Brain microvascular endothelial cell (primary cell): ENCODE results near the gene CREB5.
"Not testable (repeated sequence)": the region's sequence is repeated elsewhere in the genome, so short reads cannot be mapped to it uniquely, and the experiment has no call there.

ENCODE experiments used
- DNase-seq: peaks from one replicate; pipeline ENCODE4 v3.0.0-alpha.2; 2020
- H3K27ac ChIP-seq: fragments of 250-450 bp; sonication (Bioruptor Pico); 2 replicates; pipeline ENCODE4 v1.5.1; 2020; ENCODE audit warnings: mild to moderate bottlenecking, moderate library complexity
- H3K27me3 ChIP-seq: fragments of 250-450 bp; sonication (Bioruptor Pico); replicated peaks from 2 replicates; pipeline ENCODE4 v1.5.1; 2020; ENCODE audit warnings: mild to moderate bottlenecking
- H3K36me3 ChIP-seq: fragments of 250-450 bp; sonication (Bioruptor Pico); replicated peaks from 2 replicates; pipeline ENCODE4 v1.5.1; 2020; ENCODE audit warnings: mild to moderate bottlenecking
- H3K4me3 ChIP-seq: 2 replicates; pipeline ENCODE4 v1.5.1; 2011; ENCODE audit warnings: low read depth, mild to moderate bottlenecking, control low read depth, low read length, moderate library complexity
- in situ Hi-C: cut with HindIII; loops from 2 replicates; pipeline ENCODE4 v1.10.0; 2017; ENCODE audit warnings: low sequenced_read_pairs, low pct_ligation_motif_present
- TF ChIP-seq, protein P1 (sequence below): IDR thresholded peaks from 2 replicates; pipeline ENCODE4 v1.5.1; 2011; ENCODE audit warnings: low read depth, mild to moderate bottlenecking, moderate library complexity, low read length, control low read depth, inconsistent platforms; ENCODE audit errors: missing control alignments

CREB5 gene

DNA sequence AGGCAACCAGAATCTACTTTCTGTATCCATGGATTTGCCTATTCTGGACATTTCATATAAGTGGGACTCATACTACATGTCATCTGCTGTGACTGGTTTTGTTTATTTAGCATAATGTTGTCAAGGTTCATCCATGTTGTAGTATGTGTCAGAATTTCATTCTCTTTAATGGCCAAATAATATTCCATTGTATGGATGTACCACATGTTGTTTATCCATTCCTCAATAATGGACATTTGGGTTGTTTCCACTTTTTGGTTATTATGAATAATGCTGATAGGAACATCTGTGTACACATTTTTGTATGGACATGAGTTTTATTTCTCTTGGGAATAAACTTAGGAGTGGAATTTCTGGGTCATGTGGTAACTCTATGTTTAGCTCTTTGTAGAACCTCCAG, 133.7 kb downstream of the CREB5 start:
- Histone ChIP-seq H3K4me3 (no peak overlapping the region), H3K36me3 (no peaks in the 10 kb centered on the region), H3K27ac (no peak overlapping the region), H3K27me3 (no peaks in the 10 kb centered on the region)
- TF ChIP-seq, protein P1, sequence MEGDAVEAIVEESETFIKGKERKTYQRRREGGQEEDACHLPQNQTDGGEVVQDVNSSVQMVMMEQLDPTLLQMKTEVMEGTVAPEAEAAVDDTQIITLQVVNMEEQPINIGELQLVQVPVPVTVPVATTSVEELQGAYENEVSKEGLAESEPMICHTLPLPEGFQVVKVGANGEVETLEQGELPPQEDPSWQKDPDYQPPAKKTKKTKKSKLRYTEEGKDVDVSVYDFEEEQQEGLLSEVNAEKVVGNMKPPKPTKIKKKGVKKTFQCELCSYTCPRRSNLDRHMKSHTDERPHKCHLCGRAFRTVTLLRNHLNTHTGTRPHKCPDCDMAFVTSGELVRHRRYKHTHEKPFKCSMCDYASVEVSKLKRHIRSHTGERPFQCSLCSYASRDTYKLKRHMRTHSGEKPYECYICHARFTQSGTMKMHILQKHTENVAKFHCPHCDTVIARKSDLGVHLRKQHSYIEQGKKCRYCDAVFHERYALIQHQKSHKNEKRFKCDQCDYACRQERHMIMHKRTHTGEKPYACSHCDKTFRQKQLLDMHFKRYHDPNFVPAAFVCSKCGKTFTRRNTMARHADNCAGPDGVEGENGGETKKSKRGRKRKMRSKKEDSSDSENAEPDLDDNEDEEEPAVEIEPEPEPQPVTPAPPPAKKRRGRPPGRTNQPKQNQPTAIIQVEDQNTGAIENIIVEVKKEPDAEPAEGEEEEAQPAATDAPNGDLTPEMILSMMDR = no peak
- in situ Hi-C loops = no loop called here
- no peak for DNase-seq

DNA sequence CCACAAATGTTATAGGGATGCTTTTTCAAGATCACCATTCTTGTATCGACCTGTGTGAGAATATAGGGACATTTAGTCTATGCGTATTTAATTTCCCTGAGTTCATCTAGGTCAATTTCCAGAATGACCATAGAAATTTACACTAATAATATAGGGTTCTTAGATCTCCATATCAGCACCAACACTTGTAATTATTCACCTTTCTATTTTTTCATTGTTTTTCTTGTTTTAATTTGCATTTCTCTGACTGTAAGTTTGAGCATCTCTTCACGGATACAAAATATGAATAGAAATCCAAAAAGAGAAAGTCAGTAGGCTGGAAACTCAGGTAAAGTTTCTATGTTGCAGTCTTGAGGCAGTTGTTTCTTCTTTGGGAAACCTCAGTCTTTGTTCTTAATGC, 134.8 kb downstream of the CREB5 start:
- no peaks in the 10 kb centered on the region for H3K27me3 ChIP-seq
- no peak overlapping the region for H3K27ac ChIP-seq
- DNase-seq = no peak
- TF ChIP-seq, protein P1 = no peak
- H3K36me3 ChIP-seq = no peaks in the 10 kb centered on the region
- no peak overlapping the region for H3K4me3 ChIP-seq
- in situ Hi-C loops = no loop called here

DNA sequence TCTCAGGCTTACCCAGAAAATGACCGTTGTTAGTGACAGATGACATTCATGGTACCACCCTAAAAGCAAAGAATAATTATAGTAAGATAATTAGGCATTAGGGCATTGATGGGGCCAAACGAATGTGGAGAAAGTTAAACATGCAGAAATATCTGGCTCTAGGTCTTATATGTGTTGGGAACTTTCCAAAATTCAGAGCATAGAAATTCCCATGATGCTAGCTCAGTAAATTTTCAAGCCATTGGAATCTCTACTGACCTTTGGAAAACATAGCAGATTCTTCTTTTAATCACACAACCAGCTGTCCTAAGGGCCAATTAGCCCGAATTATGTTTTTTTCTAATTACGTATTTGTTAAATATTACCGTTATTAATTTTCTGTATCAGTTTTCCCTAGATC, 136.1 kb downstream of the CREB5 start:
- no peak overlapping the region for H3K4me3 ChIP-seq
- H3K36me3 ChIP-seq = no peaks in the 10 kb centered on the region
- no peak overlapping the region for H3K27ac ChIP-seq
- no peaks in the 10 kb centered on the region for H3K27me3 ChIP-seq
- no peak for DNase-seq
- in situ Hi-C loops = no loop called here
- TF ChIP-seq, protein P1 = no peak

DNA sequence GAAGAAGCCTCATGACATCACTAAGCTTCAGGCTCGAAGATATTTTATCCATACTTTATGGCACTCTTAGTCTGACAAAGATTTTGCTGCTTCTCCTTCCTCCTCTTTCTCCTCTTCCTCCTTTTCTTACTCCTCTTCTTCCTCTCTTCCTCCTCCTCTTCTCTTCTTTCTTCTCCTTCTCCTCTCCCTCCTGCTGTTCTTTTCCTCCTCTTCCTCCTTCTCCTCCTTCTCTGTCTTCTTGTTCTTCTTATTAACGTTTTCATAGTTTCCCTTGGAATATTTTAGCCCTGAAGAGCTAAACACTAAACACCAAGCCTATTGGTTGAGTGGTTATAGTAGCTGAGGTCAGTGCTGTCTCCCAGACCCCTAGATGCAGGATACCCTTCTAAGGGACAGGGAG, 137.7 kb downstream of the CREB5 start:
- Histone ChIP-seq H3K4me3 (no peak overlapping the region), H3K27me3 (no peaks in the 10 kb centered on the region), H3K27ac (no peak overlapping the region), H3K36me3 (no peaks in the 10 kb centered on the region)
- no peak for DNase-seq
- TF ChIP-seq, protein P1 = no peak
- in situ Hi-C loops = no loop called here

DNA sequence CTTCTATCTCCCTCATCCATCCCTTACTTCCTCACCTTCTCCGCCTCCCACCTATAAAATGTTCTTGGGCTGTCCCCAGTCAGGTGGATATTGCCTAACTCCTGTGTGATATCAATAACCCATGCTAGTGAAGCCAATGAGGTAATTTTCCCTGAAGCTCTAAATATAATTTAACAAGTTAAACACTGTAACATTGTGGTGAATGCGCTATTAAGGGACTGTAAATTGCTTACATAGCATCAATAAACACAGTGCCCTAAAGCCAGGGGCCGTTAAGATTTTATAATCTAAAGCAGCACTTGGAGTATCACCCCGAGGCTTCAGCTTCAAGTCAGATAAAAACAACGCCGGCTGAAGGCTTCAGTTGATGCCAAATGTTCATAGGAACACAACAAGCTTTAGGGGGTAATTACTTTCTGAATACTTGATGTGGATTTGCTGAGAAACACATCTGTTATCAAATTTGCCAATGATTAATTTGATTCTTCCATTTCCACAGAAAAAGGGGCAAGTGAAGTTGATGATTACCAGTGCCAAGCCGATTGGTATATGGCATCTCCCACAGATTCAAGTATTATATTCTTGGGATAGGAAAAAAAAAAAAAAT, 138.4 kb downstream of the CREB5 start:
- H3K27ac ChIP-seq = no peak overlapping the region
- DNase-seq = no peak
- H3K27me3 ChIP-seq = no peaks in the 10 kb centered on the region
- no peak overlapping the region for H3K4me3 ChIP-seq
- TF ChIP-seq, protein P1 = no peak
- H3K36me3 ChIP-seq = no peaks in the 10 kb centered on the region
- in situ Hi-C loops = no loop called here

DNA sequence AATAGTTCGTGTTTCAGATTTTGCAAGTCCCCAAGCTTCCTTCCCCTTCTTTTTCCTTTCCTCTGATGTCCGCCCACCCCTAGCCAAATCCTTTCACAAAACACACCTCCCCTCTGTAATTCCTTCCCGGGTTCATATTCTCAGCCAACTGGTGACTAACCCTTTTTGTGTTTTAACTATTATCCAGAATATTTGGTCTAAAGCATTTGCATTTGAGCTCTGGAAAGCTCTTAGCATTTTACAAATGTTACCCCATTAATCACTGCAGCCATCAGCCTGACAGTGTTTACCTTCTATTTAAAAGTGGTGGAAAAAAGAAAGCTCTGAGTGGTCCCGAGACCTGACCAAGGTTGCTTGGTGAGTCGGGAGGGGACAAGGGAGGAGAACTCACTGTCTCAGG, 139.0 kb downstream of the CREB5 start:
- H3K36me3 ChIP-seq = no peaks in the 10 kb centered on the region
- in situ Hi-C loops = no loop called here
- H3K27ac ChIP-seq = no peak overlapping the region
- H3K27me3 ChIP-seq = no peaks in the 10 kb centered on the region
- TF ChIP-seq, protein P1 = no peak
- no peak for DNase-seq
- no peak overlapping the region for H3K4me3 ChIP-seq

DNA sequence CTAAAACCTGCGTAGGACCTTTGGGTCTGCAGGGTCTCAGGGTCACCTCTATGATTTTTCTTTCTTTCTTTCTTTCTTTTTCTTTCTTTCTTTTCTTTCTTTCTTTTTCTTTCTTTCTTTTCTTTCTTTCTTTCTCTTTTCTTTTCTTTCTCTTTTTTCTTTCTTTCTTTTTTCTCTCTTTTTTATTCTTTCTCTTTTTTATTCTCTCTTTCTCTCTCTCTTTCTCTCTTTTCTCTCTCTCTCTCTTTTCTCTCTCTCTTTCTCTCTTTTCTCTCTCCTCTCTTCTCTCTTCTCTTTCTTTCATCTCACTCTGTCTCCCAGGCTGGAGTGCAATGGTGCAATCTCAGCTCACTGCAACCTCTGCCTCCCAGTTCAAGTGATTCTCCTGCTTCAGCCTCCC, 139.4 kb downstream of the CREB5 start:
- in situ Hi-C loops, DNase-seq, H3K4me3 ChIP-seq: not testable (repeated sequence)

More for the DNA sequence above, 139.4 kb downstream of the CREB5 start:
- not testable (repeated sequence) for H3K36me3 ChIP-seq, H3K27me3 ChIP-seq, H3K27ac ChIP-seq
